Esophagus squamous epithelium (tissue), 5 donors: Measurements from ENCODE around the gene MBLAC1. TPM values are rescaled to one million over a fixed set of nuclear protein-coding genes. Genes with fewer than 3 reads are reported as not detected.
A peak's percentile ranks its signal among the peaks of the same experiment; 100 is the strongest.

Source experiments
- DNase-seq: peaks from one replicate; lab custom pipeline; 2025; lab: John Stamatoyannopoulos, UW
- H3K27ac ChIP-seq, 4 donors: fragments of 200-600 bp; sonication (generic); one replicate each; pipeline ENCODE4 v1.5.1; 2016 to 2019; ENCODE audit warnings: mild to moderate bottlenecking in 1 of 4
- H3K27me3 ChIP-seq, 4 donors: fragments of 200-600 bp; sonication (generic); 1 replicate in 3 of 4; 2 replicates in 1 of 4; pipeline versions ENCODE4 v1.5.1 to v1.6.0; 2017 to 2021; ENCODE audit warnings: antibody characterized with exemption in 1 of 4
- H3K36me3 ChIP-seq, 3 donors: fragments of 200-600 bp; sonication (generic); one replicate each; pipeline ENCODE4 v1.5.1; 2016 to 2019
- H3K4me1 ChIP-seq, 3 donors: fragments of 200-600 bp; sonication (generic); one replicate each; pipeline ENCODE4 v1.5.1; 2017 to 2019
- H3K4me3 ChIP-seq, 4 donors: fragments of 200-600 bp; sonication (generic); 1 replicate in 3 of 4; 2 replicates in 1 of 4; pipeline ENCODE4 v1.5.1; 2016 to 2019; ENCODE audit warnings: mild to moderate bottlenecking in 2 of 4, moderate library complexity in 1 of 4
- H3K9me3 ChIP-seq, 3 donors: fragments of 200-600 bp; sonication (generic); one replicate each; pipeline ENCODE4 v1.5.1; 2016 to 2019
- CTCF ChIP-seq, 6 experiments: fragments of 450-650 bp in 4 of 6; fragments of 200-600 bp in 2 of 6; sonication (generic) in 2 of 6; IDR thresholded peaks; one replicate each; pipeline ENCODE4 v1.5.1; 2016 to 2019; ENCODE audit warnings: antibody characterized with exemption in 6 of 6, mild to moderate bottlenecking in 4 of 6, moderate library complexity in 4 of 6
- POLR2A ChIP-seq, 4 donors: fragments of 450-650 bp; IDR thresholded peaks; one replicate each; pipeline ENCODE4 v1.6.1; 2017; ENCODE audit warnings: antibody characterized with exemption in 4 of 4, mild to moderate bottlenecking in 4 of 4, moderate library complexity in 3 of 4
- WGBS, 2 donors: methylation state at CpG; one replicate each; pipeline ENCODE4 v1.1.5; 2018; 5-methylcytosine and 5-hydroxymethylcytosine counted together
- intact Hi-C: fragments of 100-400 bp; cut with DNase I; formaldehyde crosslinking; loops from one replicate; pipeline ENCODE4 v1.15.0; 2022
- total RNA-seq, 4 donors: library from RNA; depleted of rRNA; stranded (reverse); fragments of >200 nt; gene quantifications; one replicate each; pipeline ENCODE4 v1.1.0, GENCODE V29; 2016
- donor health status: DM: yes; HTN: yes; CAD: no.

MBLAC1 gene
- total RNA-seq, 4 donors from 2014 or later = 2.1 to 6.7 (median 2.9) TPM

- no peaks in the 10 kb centered on the region for H3K9me3 ChIP-seq
- no peak for DNase-seq
- intact Hi-C loops = no loop called here
- H3K4me3 ChIP-seq = peak overlapping the region; percentile 77 to 91 (median 85)
- WGBS, 2 donors = 73 to 75% methylated on average over 6 to 7 of the region's 11 CpGs
- H3K27me3 ChIP-seq = no peaks in the 10 kb centered on the region
- no peak for TF ChIP-seq CTCF (IDR thresholded peaks at IDR 0.05)
- TF ChIP-seq POLR2A (IDR thresholded peaks at IDR 0.05) = no peak
- peak overlapping the region; percentile 87 to 91 (median 88) for H3K27ac ChIP-seq
- H3K36me3 ChIP-seq = peaks cover 6 to 34% (median 25%) of the 10 kb centered on the region in 3 donors
- H3K4me1 ChIP-seq = peaks cover 5 to 36% (median 17%) of the 10 kb centered on the region in 3 donors
Measured at GRCh38 chr7:100088095-100088620, 38.6 kb upstream of the MBLAC1 start.

- Histone ChIP-seq H3K9me3 (no peaks in the 10 kb centered on the region), H3K4me3 (peak within 1 kb of the TSS; percentile 77 to 91 (median 85)), H3K27ac (peak within 1 kb of the TSS; percentile 87 to 91 (median 88)), H3K36me3 (peaks cover 11 to 41% (median 31%) of the 10 kb centered on the region in 3 donors), H3K27me3 (no peaks in the 10 kb centered on the region), H3K4me1 (peaks cover 5 to 42% (median 17%) of the 10 kb centered on the region in 3 donors)
- DNase-seq = no peak
- TF ChIP-seq POLR2A (IDR thresholded peaks at IDR 0.05) (peak in 3 of 4 donors; percentile 62 to 81 (median 75)), CTCF (IDR thresholded peaks at IDR 0.05) (peak in 2 of 6 experiments; percentile 3 to 27)
- intact Hi-C loops = no loop called here
- WGBS, 2 donors = 0 to 1% methylated on average over 15 to 41 of the region's 68 CpGs
Measured at GRCh38 chr7:100088621-100089457, 37.9 kb upstream of the MBLAC1 start, which contains the start of gene COPS6. TSS of gene COPS6 (plus strand) at chr7:100088969. CDS start at chr7:100088991, 22 bp downstream.

GRCh38 chr7:100089458-100090196 is 37.1 kb upstream of the MBLAC1 start:
- no peak for DNase-seq
- H3K9me3 ChIP-seq = no peaks in the 10 kb centered on the region
- WGBS, 2 donors = 13 to 17% methylated on average over 6 of the region's 7 CpGs
- TF ChIP-seq POLR2A (IDR thresholded peaks at IDR 0.05) (no peak), CTCF (IDR thresholded peaks at IDR 0.05) (no peak)
- H3K27me3 ChIP-seq = no peaks in the 10 kb centered on the region
- intact Hi-C loops = no loop called here
- peaks cover 15 to 49% (median 36%) of the 10 kb centered on the region in 3 donors for H3K36me3 ChIP-seq
- H3K4me1 ChIP-seq = peaks cover 5 to 47% (median 17%) of the 10 kb centered on the region in 3 donors
- H3K4me3 ChIP-seq = peak overlapping the region; percentile 77 to 91 (median 85)
- peak overlapping the region; percentile 87 to 91 (median 88) for H3K27ac ChIP-seq

GRCh38 chr7:100090527-100091410 is 36.0 kb upstream of the MBLAC1 start:
- Histone ChIP-seq H3K36me3 (peaks cover 21 to 60% (median 47%) of the 10 kb centered on the region in 3 donors), H3K4me3 (no peak overlapping the region), H3K27ac (peak overlapping the region in 3 of 4 donors; percentile 87 to 89 (median 88))

More at GRCh38 chr7:100090527-100091410, 36.0 kb upstream of the MBLAC1 start:
- 73 to 83% methylated on average over 9 to 13 of the region's 14 CpGs for WGBS, 2 donors
- TF ChIP-seq CTCF (IDR thresholded peaks at IDR 0.05) = no peak
- TF ChIP-seq POLR2A (IDR thresholded peaks at IDR 0.05) = no peak
- H3K9me3 ChIP-seq = no peaks in the 10 kb centered on the region
- intact Hi-C loops = no loop called here
- DNase-seq = no peak
- peaks cover 5 to 47% (median 17%) of the 10 kb centered on the region in 3 donors for H3K4me1 ChIP-seq
- H3K27me3 ChIP-seq = no peaks in the 10 kb centered on the region
